ENCODE results near the gene RACK1. TPM values are rescaled to one million over a fixed set of nuclear protein-coding genes. Genes with fewer than 3 reads are reported as not detected.
A peak's percentile ranks its signal among the peaks of the same experiment; 100 is the strongest.
"Not testable (repeated sequence)": the region's sequence is repeated elsewhere in the genome, so short reads cannot be mapped to it uniquely, and the experiment has no call there.

RACK1 gene
- total and polyA plus RNA-seq, 8 donors: 1,244 to 3,083 (median 2,960) TPM

DNA sequence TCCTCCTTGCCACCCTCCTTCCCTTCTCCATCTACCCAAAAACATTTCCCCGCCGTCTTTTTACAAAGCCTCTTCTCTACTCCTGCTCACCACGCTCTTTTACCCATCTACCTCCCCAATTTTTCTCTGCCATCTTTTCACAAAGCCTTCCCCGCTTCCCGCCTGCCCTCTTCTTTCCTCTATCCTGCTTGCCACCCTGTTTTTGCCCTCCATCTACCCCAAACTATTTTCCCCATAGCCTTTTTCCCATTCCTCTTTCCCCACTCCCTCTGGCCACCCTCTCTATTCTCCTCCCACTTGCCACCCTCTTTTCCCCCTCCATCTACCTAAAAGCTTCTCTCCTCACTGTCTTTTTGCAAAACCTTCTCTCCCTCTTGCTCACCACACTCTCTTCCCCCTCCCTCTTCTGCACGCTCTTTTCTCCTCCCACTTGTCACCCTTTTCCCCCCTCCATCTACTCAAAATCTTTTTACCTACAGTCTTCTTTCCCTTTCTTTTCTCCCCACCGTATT, 36.6 kb upstream of the RACK1 start:
- TF ChIP-seq, protein P1, sequence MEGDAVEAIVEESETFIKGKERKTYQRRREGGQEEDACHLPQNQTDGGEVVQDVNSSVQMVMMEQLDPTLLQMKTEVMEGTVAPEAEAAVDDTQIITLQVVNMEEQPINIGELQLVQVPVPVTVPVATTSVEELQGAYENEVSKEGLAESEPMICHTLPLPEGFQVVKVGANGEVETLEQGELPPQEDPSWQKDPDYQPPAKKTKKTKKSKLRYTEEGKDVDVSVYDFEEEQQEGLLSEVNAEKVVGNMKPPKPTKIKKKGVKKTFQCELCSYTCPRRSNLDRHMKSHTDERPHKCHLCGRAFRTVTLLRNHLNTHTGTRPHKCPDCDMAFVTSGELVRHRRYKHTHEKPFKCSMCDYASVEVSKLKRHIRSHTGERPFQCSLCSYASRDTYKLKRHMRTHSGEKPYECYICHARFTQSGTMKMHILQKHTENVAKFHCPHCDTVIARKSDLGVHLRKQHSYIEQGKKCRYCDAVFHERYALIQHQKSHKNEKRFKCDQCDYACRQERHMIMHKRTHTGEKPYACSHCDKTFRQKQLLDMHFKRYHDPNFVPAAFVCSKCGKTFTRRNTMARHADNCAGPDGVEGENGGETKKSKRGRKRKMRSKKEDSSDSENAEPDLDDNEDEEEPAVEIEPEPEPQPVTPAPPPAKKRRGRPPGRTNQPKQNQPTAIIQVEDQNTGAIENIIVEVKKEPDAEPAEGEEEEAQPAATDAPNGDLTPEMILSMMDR (IDR thresholded peaks at IDR 0.05): no peak
- no peaks in the 10 kb centered on the region for H3K9me3 ChIP-seq
- no peaks in the 10 kb centered on the region for H3K27me3 ChIP-seq
- intact Hi-C loops (cut with DNase I): no loop called here
- no peaks in the 10 kb centered on the region for H3K36me3 ChIP-seq
- ATAC-seq (no peak), DNase-seq (no peak)
- H3K27ac ChIP-seq: no peak overlapping the region
- no peaks in the 10 kb centered on the region for H3K4me1 ChIP-seq
- no peak overlapping the region for H3K4me3 ChIP-seq

DNA sequence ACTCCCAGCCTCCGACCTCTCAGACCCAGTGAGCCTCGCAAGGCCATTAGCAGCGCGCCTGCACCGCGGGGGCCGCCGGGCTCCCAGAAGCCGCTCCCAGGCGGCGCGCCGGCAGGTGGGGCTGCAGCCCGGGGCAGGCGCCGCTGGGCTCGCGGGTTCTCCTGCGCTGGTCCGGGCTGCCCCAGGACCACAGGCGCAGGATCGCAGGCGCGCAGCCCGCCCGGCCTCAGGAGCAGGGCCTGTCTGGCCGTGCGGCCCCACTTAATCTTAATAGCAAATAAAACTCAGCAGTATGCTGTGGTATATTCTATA, 29.7 kb upstream of the RACK1 start:
- H3K9me3 ChIP-seq; H3K27me3 ChIP-seq; H3K4me3 ChIP-seq; H3K27ac ChIP-seq; H3K4me1 ChIP-seq; intact Hi-C loops (cut with DNase I); H3K36me3 ChIP-seq: not testable (repeated sequence)
- DNase-seq (peak in 1 of 4 donors; percentile 83), ATAC-seq (peak; percentile 52)

DNA sequence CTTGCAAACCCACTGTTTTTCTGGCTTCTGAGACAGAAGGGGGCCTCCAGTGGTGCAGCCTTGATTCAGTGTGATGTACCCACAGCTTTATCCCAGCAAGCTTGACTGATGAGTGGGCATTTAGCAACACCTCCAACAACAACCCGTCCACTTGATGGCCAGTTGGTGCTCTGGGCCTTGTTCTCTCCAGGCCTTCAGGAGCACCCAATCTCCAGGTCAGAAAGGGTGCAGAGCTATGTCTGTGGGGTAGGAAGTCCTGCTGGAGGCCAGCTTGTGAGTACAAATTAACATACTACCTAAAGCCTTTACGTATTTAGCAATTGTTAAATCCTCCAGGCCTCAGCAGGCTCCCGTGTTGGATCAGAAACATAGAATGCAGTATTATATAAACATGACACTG, 27.4 kb upstream of the RACK1 start:
- Histone ChIP-seq H3K27ac (no peak overlapping the region), H3K36me3 (no peaks in the 10 kb centered on the region), H3K4me1 (no peaks in the 10 kb centered on the region), H3K4me3 (no peak overlapping the region), H3K9me3 (no peaks in the 10 kb centered on the region), H3K27me3 (no peaks in the 10 kb centered on the region)
- TF ChIP-seq, protein P1 (IDR thresholded peaks at IDR 0.05): no peak
- DNase-seq (no peak), ATAC-seq (no peak)
- intact Hi-C loops (cut with DNase I): no loop called here

DNA sequence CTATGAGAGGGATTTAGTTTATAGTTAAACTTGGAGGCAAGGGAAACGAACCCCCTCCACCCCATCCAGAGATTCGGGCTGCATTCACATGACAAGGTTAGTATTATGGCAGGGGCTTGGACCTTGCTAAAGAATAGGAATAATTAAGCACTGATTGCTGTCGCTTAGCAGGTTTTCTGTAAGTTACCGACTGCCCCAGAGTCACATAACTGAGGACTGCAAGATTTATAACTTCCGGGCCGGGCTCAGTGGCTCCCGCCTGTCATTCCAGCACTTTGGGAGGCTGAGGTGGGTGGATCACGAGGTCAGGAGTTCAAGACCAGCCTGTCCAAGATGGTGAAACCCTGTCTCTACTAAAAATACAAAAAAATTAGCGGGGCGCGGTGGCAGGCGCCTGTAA, 24.2 kb upstream of the RACK1 start:
- intact Hi-C loops (cut with DNase I); DNase-seq; H3K9me3 ChIP-seq; H3K4me1 ChIP-seq; H3K27ac ChIP-seq; H3K36me3 ChIP-seq; H3K27me3 ChIP-seq; H3K4me3 ChIP-seq; ATAC-seq: not testable (repeated sequence)

DNA sequence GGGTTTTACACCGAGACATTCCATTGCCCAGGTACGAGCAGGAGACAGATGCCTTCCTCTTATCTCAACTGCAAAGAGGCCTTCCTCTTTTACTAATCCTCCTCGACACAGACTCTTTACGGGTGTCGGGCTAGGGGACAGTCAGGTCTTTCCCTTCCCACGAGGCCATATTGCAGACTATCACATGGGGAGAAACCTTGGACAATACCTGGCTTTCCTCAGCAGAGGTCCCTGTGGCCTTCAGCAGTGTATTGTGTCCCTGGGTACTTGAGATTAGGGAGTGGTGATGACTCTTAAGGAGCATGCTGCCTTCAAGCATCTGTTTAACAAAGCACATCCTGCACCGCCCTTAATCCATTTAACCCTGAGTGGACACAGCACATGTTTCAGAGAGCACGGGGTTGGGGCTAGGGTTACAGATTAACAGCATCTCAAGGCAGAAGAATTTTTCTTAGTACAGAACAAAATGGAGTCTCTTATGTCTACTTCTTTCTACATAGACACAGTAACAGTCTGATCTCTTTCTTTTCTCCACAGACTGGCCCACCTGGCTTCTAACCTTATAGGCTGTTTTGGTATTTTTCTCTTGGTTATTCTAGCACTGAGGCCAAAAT, 23.7 kb upstream of the RACK1 start:
- ATAC-seq; H3K27me3 ChIP-seq; H3K4me3 ChIP-seq; DNase-seq; H3K9me3 ChIP-seq; H3K4me1 ChIP-seq; intact Hi-C loops (cut with DNase I); H3K27ac ChIP-seq; H3K36me3 ChIP-seq: not testable (repeated sequence)

DNA sequence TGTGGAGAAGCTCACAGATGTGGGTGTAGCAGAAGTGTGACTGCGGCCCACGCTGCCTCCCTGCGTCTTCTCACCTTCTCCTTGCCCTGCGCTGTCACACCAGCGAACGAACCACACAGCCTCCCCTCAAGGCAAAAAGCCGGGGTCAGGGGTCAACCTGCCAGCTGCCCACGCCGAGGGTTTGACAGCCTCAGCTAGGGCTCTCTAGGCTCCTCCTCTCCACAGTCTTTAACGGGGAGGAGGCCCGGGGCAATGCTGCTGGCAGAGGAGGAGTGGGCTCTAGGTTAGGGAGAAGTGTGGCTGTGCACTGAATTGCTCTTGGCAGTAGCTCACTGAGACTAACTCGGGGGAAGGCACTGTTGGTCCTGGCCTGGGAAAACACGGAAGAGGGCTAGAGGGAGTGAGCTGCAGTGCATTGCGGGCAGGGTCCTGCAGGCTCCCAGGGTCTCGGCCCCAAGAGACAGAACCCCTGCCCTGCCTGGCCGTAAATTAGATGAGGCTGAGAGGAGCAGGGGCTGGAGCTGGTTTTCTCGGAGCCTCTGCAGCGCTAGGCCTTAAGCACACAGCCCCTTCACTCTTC, 21.5 kb upstream of the RACK1 start:
- Histone ChIP-seq H3K4me1 (peaks cover 8 to 10% of the 10 kb centered on the region in 2 donors), H3K27ac (no peak overlapping the region), H3K27me3 (no peaks in the 10 kb centered on the region), H3K4me3 (no peak overlapping the region), H3K9me3 (no peaks in the 10 kb centered on the region), H3K36me3 (peaks cover 0 to 10% of the 10 kb centered on the region in 2 donors)
- intact Hi-C loops (cut with DNase I): no loop called here
- DNase-seq (no peak), ATAC-seq (no peak)
- TF ChIP-seq, protein P1 (IDR thresholded peaks at IDR 0.05): no peak

DNA sequence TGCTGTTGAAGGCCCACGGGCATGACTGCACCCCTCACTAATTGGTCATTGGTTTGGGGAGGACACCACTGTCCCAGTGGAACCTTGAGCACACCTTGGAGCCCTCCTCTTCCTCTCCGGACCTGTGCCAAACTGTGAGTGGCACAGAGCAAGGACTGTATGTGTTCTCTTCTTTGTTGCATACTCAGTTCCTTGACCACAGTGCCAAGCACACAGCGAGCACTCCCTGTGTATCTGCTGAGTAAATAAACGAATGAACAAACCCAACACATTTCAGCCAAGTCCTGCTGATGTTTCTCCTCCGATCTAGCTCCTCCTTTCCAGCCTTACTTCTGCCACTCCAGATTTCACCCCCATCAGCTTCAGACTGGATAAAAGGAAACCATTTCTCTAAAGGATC, 19.9 kb upstream of the RACK1 start:
- intact Hi-C loops (cut with DNase I): no loop called here
- Histone ChIP-seq H3K27me3 (no peaks in the 10 kb centered on the region), H3K9me3 (no peaks in the 10 kb centered on the region), H3K36me3 (peaks cover 0 to 10% of the 10 kb centered on the region in 2 donors), H3K27ac (no peak overlapping the region), H3K4me3 (no peak overlapping the region), H3K4me1 (peaks cover 24 to 25% of the 10 kb centered on the region in 2 donors)
- ATAC-seq (no peak), DNase-seq (no peak)
- TF ChIP-seq, protein P1 (IDR thresholded peaks at IDR 0.05): no peak
